SK-N-SH (cell line): ENCODE results near the gene MALT1. TPM values are rescaled to one million over a fixed set of nuclear protein-coding genes. Genes with fewer than 3 reads are reported as not detected.

Source experiments
- CTCF ChIA-PET: fragments of 300-600, 350-600 bp; formaldehyde crosslinking; extraction: SDS; loops from one replicate; lab custom pipeline; 2021; lab: Yijun Ruan, JAX
- POLR2A ChIA-PET: fragments of 350-600 bp; sonication (Branson Sonifier 250); formaldehyde crosslinking; extraction: SDS; loops from one replicate; lab custom pipeline; 2020; ENCODE audit warnings: antibody characterized with exemption, inconsistent platforms; lab: Yijun Ruan, JAX
- DNase-seq: peaks from one replicate; pipeline ENCODE4 v3.0.0; 2012
- H2AFZ ChIP-seq: fragments of 200-600 bp; sonication (generic); 2 replicates; pipeline ENCODE4 v1.8.1; 2016; ENCODE audit warnings: antibody characterized with exemption, mild to moderate bottlenecking, low read depth
- H3F3A ChIP-seq: fragments of 200-600 bp; sonication (generic); replicated peaks from 2 replicates; pipeline ENCODE3; 2016; ENCODE audit warnings: antibody characterized with exemption, mild to moderate bottlenecking; ENCODE audit not compliant: insufficient read depth
- H3K27ac ChIP-seq, 2 experiments: fragments of 200-500 bp in 1 of 2; fragments of 200-600 bp in 1 of 2; sonication (Bioruptor generic) in 1 of 2; sonication (generic), shearing (Covaris generic) in 1 of 2; 2 replicates each; pipeline versions ENCODE4 v1.5.1 to v1.6.1; 2014 to 2016; ENCODE audit warnings: low read depth in 2 of 2, inconsistent platforms in 1 of 2, low read length in 1 of 2, mild to moderate bottlenecking in 1 of 2, mixed read lengths in 1 of 2
- H3K27me3 ChIP-seq: fragments of 200-600 bp; sonication (generic), shearing (Covaris generic); 2 replicates; pipeline ENCODE4 v1.6.1; 2016; ENCODE audit warnings: mixed run types; ENCODE audit not compliant: insufficient read depth
- H3K36me3 ChIP-seq, 2 experiments: fragments of 200-500 bp in 1 of 2; fragments of 200-600 bp in 1 of 2; sonication (Bioruptor generic) in 1 of 2; sonication (generic) in 1 of 2; replicated peaks in 1 of 2; 2 replicates each; pipeline versions ENCODE3 to v1.5.1; 2014 to 2016; ENCODE audit warnings: low read length in 1 of 2, mild to moderate bottlenecking in 1 of 2; ENCODE audit not compliant: insufficient read depth in 2 of 2, control insufficient read depth in 1 of 2
- H3K4me1 ChIP-seq, 2 experiments: fragments of 200-500 bp in 1 of 2; fragments of 200-600 bp in 1 of 2; sonication (Bioruptor generic) in 1 of 2; sonication (generic), shearing (Covaris generic) in 1 of 2; 2 replicates each; pipeline versions ENCODE4 v1.5.1 to v1.6.1; 2014 to 2016; ENCODE audit warnings: low read depth in 1 of 2, low read length in 1 of 2, mixed run types in 1 of 2; ENCODE audit not compliant: insufficient read depth in 2 of 2, control insufficient read depth in 1 of 2
- H3K4me2 ChIP-seq: fragments of 200-600 bp; sonication (generic), shearing (Covaris generic); 2 replicates; pipeline ENCODE4 v1.6.1; 2017; ENCODE audit warnings: mixed run types
- H3K4me3 ChIP-seq, 2 experiments: fragments of 200-500 bp in 1 of 2; fragments of 200-600 bp in 1 of 2; sonication (Bioruptor generic) in 1 of 2; sonication (generic), shearing (Covaris generic) in 1 of 2; 2 replicates each; pipeline versions ENCODE4 v1.5.1 to v1.8.1; 2014 to 2016; ENCODE audit warnings: low read depth in 2 of 2, inconsistent platforms in 1 of 2, low read length in 1 of 2, mild to moderate bottlenecking in 1 of 2, mixed read lengths in 1 of 2, moderate library complexity in 1 of 2
- H3K79me2 ChIP-seq: fragments of 200-600 bp; sonication (generic); 2 replicates; pipeline ENCODE4 v1.8.1; 2017; ENCODE audit warnings: mild to moderate bottlenecking; ENCODE audit not compliant: insufficient read depth
- H3K9ac ChIP-seq: fragments of 200-600 bp; sonication (generic); 2 replicates; pipeline ENCODE4 v1.6.1; 2017; ENCODE audit warnings: mixed run types
- H3K9me2 ChIP-seq: fragments of 200-600 bp; sonication (generic); 2 replicates; pipeline ENCODE4 v1.6.1; 2017; ENCODE audit warnings: mixed run types
- H3K9me3 ChIP-seq: fragments of 200-600 bp; sonication (generic); 2 replicates; pipeline ENCODE4 v1.6.1; 2017; ENCODE audit warnings: mixed run types, mild to moderate bottlenecking, moderate library complexity
- H4K20me1 ChIP-seq: fragments of 200-600 bp; sonication (generic); 2 replicates; pipeline ENCODE4 v1.6.1; 2017; ENCODE audit warnings: mild to moderate bottlenecking, mixed run types; ENCODE audit not compliant: insufficient read depth
- EP300 ChIP-seq, 2 experiments: IDR thresholded peaks; 2 replicates each; pipeline versions ENCODE4 v1.4.0 to v1.6.1; 2012; ENCODE audit warnings: borderline replicate concordance in 1 of 2, low read depth in 1 of 2, low read length in 1 of 2
- FOSL2 ChIP-seq: IDR thresholded peaks from 2 replicates; pipeline ENCODE4 v1.4.0; 2012; ENCODE audit warnings: low read depth, mild to moderate bottlenecking, moderate library complexity, borderline replicate concordance
- FOXJ3 ChIP-seq: sonication (generic); formaldehyde crosslinking; IDR thresholded peaks from 2 replicates; pipeline ENCODE4 v1.5.1; 2020; ENCODE audit warnings: mild to moderate bottlenecking, missing genetic modification reagents
- FOXM1 ChIP-seq: IDR thresholded peaks from 2 replicates; pipeline ENCODE4 v1.4.0; 2012; ENCODE audit warnings: low read depth, mild to moderate bottlenecking
- GABPA ChIP-seq: IDR thresholded peaks from 2 replicates; pipeline ENCODE4 v1.4.0; 2012; ENCODE audit warnings: low read depth, mild to moderate bottlenecking
- MEF2A ChIP-seq: IDR thresholded peaks from 2 replicates; pipeline ENCODE4 v1.4.0; 2012; ENCODE audit warnings: low read depth, borderline replicate concordance
- MXI1 ChIP-seq: IDR thresholded peaks from 2 replicates; pipeline ENCODE4 v1.6.1; 2012; ENCODE audit warnings: mild to moderate bottlenecking, low read depth, low read length, improper control_type of control experiment
- POLR2AphosphoS5 ChIP-seq: IDR thresholded peaks from 2 replicates; pipeline ENCODE4 v1.6.1; 2012; ENCODE audit warnings: low read depth, low read length
- RAD21 ChIP-seq: IDR thresholded peaks from 2 replicates; pipeline ENCODE4 v1.6.1; 2012; ENCODE audit warnings: mild to moderate bottlenecking, low read length
- RCOR1 ChIP-seq: fragments of 150-350 bp; IDR thresholded peaks from 2 replicates; pipeline ENCODE4 v1.6.1; 2017; ENCODE audit warnings: antibody characterized with exemption, low read length
- RFX5 ChIP-seq: IDR thresholded peaks from 2 replicates; pipeline ENCODE4 v1.6.1; 2012; ENCODE audit warnings: mild to moderate bottlenecking, improper control_type of control experiment, low read length
- SMC3 ChIP-seq: IDR thresholded peaks from 2 replicates; pipeline ENCODE4 v1.6.1; 2012; ENCODE audit warnings: low read depth, low read length, improper control_type of control experiment
- TAF1 ChIP-seq: IDR thresholded peaks from 2 replicates; pipeline ENCODE4 v1.6.1; 2012; ENCODE audit warnings: low read depth, mild to moderate bottlenecking, low read length, moderate library complexity, borderline replicate concordance
- YY1 ChIP-seq: IDR thresholded peaks from 2 replicates; pipeline ENCODE4 v1.4.0; 2012; ENCODE audit warnings: low read depth, mild to moderate bottlenecking
- WGBS: methylation state at CpG from one replicate; pipeline ENCODE4 v1.1.6; 2017; ENCODE audit warnings: low lambda C conversion rate; 5-methylcytosine and 5-hydroxymethylcytosine counted together
- polyA plus RNA-seq, 3 experiments: library from polyadenylated mRNA; depleted of rRNA; stranded (reverse); fragments of >200 nt; gene quantifications; 2 replicates each; pipeline ENCODE4 v1.2.3, GENCODE V29; 2012
- TF ChIP-seq, protein P1 (sequence below): IDR thresholded peaks from 2 replicates; pipeline ENCODE4 v1.6.1; 2012; ENCODE audit warnings: mild to moderate bottlenecking, low read depth, low read length, moderate library complexity
- TF ChIP-seq, protein P2 (sequence below): IDR thresholded peaks from 2 replicates; pipeline ENCODE4; 2012
- TF ChIP-seq, protein P3 (sequence below): fragments of 150-350 bp; IDR thresholded peaks from 2 replicates; pipeline ENCODE4 v1.6.1; 2016; ENCODE audit warnings: mild to moderate bottlenecking, low read depth, low read length

Gene MALT1
- polyA plus RNA-seq, 1 of the 3 experiments (the other 2 are of a cell fraction): 6.6 TPM

DNA sequence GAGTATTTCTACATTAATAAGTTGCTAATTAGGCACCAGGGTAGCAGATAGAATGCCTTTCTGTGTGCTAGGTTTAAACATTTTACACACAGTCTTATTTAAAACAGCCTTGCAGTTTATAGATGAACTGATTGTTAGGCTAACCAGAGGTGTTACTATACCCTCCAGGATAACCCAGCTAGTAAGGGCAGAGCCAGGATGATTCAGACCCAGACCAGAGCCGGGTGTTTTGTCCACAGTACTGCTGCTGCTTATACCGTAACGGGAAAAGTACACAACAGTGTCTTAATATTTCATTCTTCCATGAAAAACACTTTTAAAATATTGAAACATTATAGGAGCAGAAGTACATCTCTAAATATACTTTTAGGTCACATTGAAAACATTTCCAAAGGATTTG lies 82.7 kb downstream of the MALT1 start:
- Histone ChIP-seq H3K4me3 (no peak overlapping the region), H2AFZ (no peak overlapping the region), H4K20me1 (no peaks in the 10 kb centered on the region), H3K36me3 (peaks cover 15 to 18% of the 10 kb centered on the region in 2 experiments), H3F3A (no peaks in the 10 kb centered on the region), H3K9ac (no peak overlapping the region), H3K9me2 (no peaks in the 10 kb centered on the region), H3K4me1 (no peaks in the 10 kb centered on the region; a peak in 1 of 4 replicates), H3K9me3 (peaks cover 12% of the 10 kb centered on the region; the same call in 1 of the 2 replicates), H3K4me2 (no peak overlapping the region), H3K79me2 (no peaks in the 10 kb centered on the region), H3K27me3 (no peaks in the 10 kb centered on the region), H3K27ac (no peak overlapping the region)
- 84% methylated on average over 3 of the region's 3 CpGs for WGBS
- no peak for DNase-seq
- TF ChIP-seq, protein P1, sequence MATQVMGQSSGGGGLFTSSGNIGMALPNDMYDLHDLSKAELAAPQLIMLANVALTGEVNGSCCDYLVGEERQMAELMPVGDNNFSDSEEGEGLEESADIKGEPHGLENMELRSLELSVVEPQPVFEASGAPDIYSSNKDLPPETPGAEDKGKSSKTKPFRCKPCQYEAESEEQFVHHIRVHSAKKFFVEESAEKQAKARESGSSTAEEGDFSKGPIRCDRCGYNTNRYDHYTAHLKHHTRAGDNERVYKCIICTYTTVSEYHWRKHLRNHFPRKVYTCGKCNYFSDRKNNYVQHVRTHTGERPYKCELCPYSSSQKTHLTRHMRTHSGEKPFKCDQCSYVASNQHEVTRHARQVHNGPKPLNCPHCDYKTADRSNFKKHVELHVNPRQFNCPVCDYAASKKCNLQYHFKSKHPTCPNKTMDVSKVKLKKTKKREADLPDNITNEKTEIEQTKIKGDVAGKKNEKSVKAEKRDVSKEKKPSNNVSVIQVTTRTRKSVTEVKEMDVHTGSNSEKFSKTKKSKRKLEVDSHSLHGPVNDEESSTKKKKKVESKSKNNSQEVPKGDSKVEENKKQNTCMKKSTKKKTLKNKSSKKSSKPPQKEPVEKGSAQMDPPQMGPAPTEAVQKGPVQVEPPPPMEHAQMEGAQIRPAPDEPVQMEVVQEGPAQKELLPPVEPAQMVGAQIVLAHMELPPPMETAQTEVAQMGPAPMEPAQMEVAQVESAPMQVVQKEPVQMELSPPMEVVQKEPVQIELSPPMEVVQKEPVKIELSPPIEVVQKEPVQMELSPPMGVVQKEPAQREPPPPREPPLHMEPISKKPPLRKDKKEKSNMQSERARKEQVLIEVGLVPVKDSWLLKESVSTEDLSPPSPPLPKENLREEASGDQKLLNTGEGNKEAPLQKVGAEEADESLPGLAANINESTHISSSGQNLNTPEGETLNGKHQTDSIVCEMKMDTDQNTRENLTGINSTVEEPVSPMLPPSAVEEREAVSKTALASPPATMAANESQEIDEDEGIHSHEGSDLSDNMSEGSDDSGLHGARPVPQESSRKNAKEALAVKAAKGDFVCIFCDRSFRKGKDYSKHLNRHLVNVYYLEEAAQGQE: no peak
- TF ChIP-seq EP300 (IDR thresholded peaks at IDR 0.05; ENCODE audit: borderline replicate concordance in 1 of 2, low read depth in 1 of 2, low read length in 1 of 2) (no peak), MEF2A (no peak), POLR2AphosphoS5 (no peak), MXI1 (no peak), FOSL2 (no peak), YY1 (no peak), TAF1 (no peak), SMC3 (no peak), RFX5 (no peak), GABPA (no peak), FOXM1 (no peak), RAD21 (no peak), FOXJ3 (no peak), RCOR1 (no peak)
- TF ChIP-seq, protein P2, sequence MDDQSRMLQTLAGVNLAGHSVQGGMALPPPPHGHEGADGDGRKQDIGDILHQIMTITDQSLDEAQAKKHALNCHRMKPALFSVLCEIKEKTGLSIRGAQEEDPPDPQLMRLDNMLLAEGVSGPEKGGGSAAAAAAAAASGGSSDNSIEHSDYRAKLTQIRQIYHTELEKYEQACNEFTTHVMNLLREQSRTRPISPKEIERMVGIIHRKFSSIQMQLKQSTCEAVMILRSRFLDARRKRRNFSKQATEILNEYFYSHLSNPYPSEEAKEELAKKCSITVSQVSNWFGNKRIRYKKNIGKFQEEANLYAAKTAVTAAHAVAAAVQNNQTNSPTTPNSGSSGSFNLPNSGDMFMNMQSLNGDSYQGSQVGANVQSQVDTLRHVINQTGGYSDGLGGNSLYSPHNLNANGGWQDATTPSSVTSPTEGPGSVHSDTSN: no peak
- TF ChIP-seq, protein P3, sequence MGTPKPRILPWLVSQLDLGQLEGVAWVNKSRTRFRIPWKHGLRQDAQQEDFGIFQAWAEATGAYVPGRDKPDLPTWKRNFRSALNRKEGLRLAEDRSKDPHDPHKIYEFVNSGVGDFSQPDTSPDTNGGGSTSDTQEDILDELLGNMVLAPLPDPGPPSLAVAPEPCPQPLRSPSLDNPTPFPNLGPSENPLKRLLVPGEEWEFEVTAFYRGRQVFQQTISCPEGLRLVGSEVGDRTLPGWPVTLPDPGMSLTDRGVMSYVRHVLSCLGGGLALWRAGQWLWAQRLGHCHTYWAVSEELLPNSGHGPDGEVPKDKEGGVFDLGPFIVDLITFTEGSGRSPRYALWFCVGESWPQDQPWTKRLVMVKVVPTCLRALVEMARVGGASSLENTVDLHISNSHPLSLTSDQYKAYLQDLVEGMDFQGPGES: no peak
- POLR2A ChIA-PET: no interaction called here
- CTCF ChIA-PET: interaction anchor here (1.8 to 6.6 kb wide), 3 partner anchors 10 to 317 kb away, joined by 6 to 59 read pairs (median 20); no protein-coding TSS in a partner anchor
